ENCODE results near the gene PTPN23.

PTPN23 gene

GRCh38 chr3:47404955-47405790 is 24.4 kb downstream of the PTPN23 start:
- DNase-seq (ENCODE audit: low read depth in 1 of 2, low spot score in 1 of 2): no peak

GRCh38 chr3:47405820-47406761 is 25.3 kb downstream of the PTPN23 start:
- no peak for DNase-seq (ENCODE audit: low read depth in 1 of 2, low spot score in 1 of 2)

- DNase-seq (ENCODE audit: low read depth in 1 of 2, low spot score in 1 of 2): no peak
Observed at GRCh38 chr3:47406762-47407149, 25.9 kb downstream of the PTPN23 start.

- no peak for DNase-seq (ENCODE audit: low read depth in 1 of 2, low spot score in 1 of 2)
Observed at GRCh38 chr3:47407237-47407636, 26.4 kb downstream of the PTPN23 start.

GRCh38 chr3:47407896-47408838 is 27.3 kb downstream of the PTPN23 start:
- no peak for DNase-seq (ENCODE audit: low read depth in 1 of 2, low spot score in 1 of 2)

GRCh38 chr3:47408839-47409229 is 28.0 kb downstream of the PTPN23 start:
- no peak for DNase-seq (ENCODE audit: low read depth in 1 of 2, low spot score in 1 of 2)

- DNase-seq (ENCODE audit: low read depth in 1 of 2, low spot score in 1 of 2): no peak
Observed at GRCh38 chr3:47409284-47409683, 28.5 kb downstream of the PTPN23 start.

GRCh38 chr3:47409688-47410416 is 29.0 kb downstream of the PTPN23 start:
- no peak for DNase-seq (ENCODE audit: low read depth in 1 of 2, low spot score in 1 of 2)

- no peak for DNase-seq (ENCODE audit: low read depth in 1 of 2, low spot score in 1 of 2)
Observed at GRCh38 chr3:47410417-47410720, 29.5 kb downstream of the PTPN23 start.

- no peak for DNase-seq (ENCODE audit: low read depth in 1 of 2, low spot score in 1 of 2)
Observed at GRCh38 chr3:47410801-47411646, 30.2 kb downstream of the PTPN23 start.

GRCh38 chr3:47411696-47412452 is 31.1 kb downstream of the PTPN23 start:
- no peak for DNase-seq (ENCODE audit: low read depth in 1 of 2, low spot score in 1 of 2)

- no peak for DNase-seq (ENCODE audit: low read depth in 1 of 2, low spot score in 1 of 2)
Observed at GRCh38 chr3:47412453-47412756, 31.6 kb downstream of the PTPN23 start.

GRCh38 chr3:47412842-47413520 is 32.2 kb downstream of the PTPN23 start:
- DNase-seq (ENCODE audit: low read depth in 1 of 2, low spot score in 1 of 2): no peak

- no peak for DNase-seq (ENCODE audit: low read depth in 1 of 2, low spot score in 1 of 2)
Observed at GRCh38 chr3:47413751-47414150, 32.9 kb downstream of the PTPN23 start.

- no peak for DNase-seq (ENCODE audit: low read depth in 1 of 2, low spot score in 1 of 2)
Observed at GRCh38 chr3:47414161-47414564, 33.3 kb downstream of the PTPN23 start.

- DNase-seq (ENCODE audit: low read depth in 1 of 2, low spot score in 1 of 2): no peak
Observed at GRCh38 chr3:47414666-47415587, 34.1 kb downstream of the PTPN23 start.

GRCh38 chr3:47416041-47416440 is 35.2 kb downstream of the PTPN23 start:
- DNase-seq (ENCODE audit: low read depth in 1 of 2, low spot score in 1 of 2): no peak
